NOMO-1 treated with dmso at 0.1 percent for 144 hours (cell line): Measurements from ENCODE around the gene BTAF1.

Experiments
- DNase-seq: peaks from one replicate; lab custom pipeline; 2025; ENCODE audit not compliant: unreplicated experiment; lab: John Stamatoyannopoulos, UW

Gene BTAF1

GRCh38 chr10:91923371-91924211 is at the start of gene BTAF1:
Gene BTAF1, plus strand, starts transcription at chr10:91923770. Its CDS starts 307 bp downstream, at chr10:91924077.
- DNase-seq = peak; percentile 72

- DNase-seq = no peak
Measured at GRCh38 chr10:91875156-91875555, 48.4 kb upstream of the BTAF1 start.

GRCh38 chr10:91875779-91876178 is 47.8 kb upstream of the BTAF1 start:
- no peak for DNase-seq

- no peak for DNase-seq
Measured at GRCh38 chr10:91879515-91880170, 43.9 kb upstream of the BTAF1 start.

- DNase-seq = no peak
Measured at GRCh38 chr10:91880310-91880709, 43.3 kb upstream of the BTAF1 start.

- no peak for DNase-seq
Measured at GRCh38 chr10:91883549-91884444, 39.8 kb upstream of the BTAF1 start.

GRCh38 chr10:91884536-91884935 is 39.0 kb upstream of the BTAF1 start:
- no peak for DNase-seq

- DNase-seq = no peak
Measured at GRCh38 chr10:91885362-91886079, 38.0 kb upstream of the BTAF1 start.

GRCh38 chr10:91886954-91887271 is 36.7 kb upstream of the BTAF1 start:
- DNase-seq = no peak

- DNase-seq = no peak
Measured at GRCh38 chr10:91887272-91888076, 36.1 kb upstream of the BTAF1 start.

GRCh38 chr10:91891125-91892001 is 32.2 kb upstream of the BTAF1 start:
- no peak for DNase-seq

GRCh38 chr10:91893051-91893450 is 30.5 kb upstream of the BTAF1 start:
- no peak for DNase-seq

- DNase-seq = peak; percentile 5
Measured at GRCh38 chr10:91894261-91894685, 29.3 kb upstream of the BTAF1 start.

- no peak for DNase-seq
Measured at GRCh38 chr10:91896212-91896756, 27.3 kb upstream of the BTAF1 start.

GRCh38 chr10:91897421-91897820 is 26.1 kb upstream of the BTAF1 start:
- DNase-seq = no peak

GRCh38 chr10:91901784-91902677 is 21.5 kb upstream of the BTAF1 start:
- DNase-seq = peak; percentile 78

GRCh38 chr10:91907033-91907594 is 16.5 kb upstream of the BTAF1 start:
- DNase-seq = no peak
